HUDEP-2 (cell line): ENCODE data around the gene CDH13.

Experiments
- DNase-seq, 76 experiments: peaks; one replicate each; lab custom pipeline; 2025; ENCODE audit not compliant: unreplicated experiment in 76 of 76; lab: John Stamatoyannopoulos, UW

Gene CDH13

GRCh38 chr16:82684256-82684655 is 57.5 kb downstream of the CDH13 start:
- DNase-seq: no peak

GRCh38 chr16:82685526-82685925 is 58.8 kb downstream of the CDH13 start:
- no peak for DNase-seq

- DNase-seq: no peak
These were observed 67.6 kb downstream of the CDH13 start for GRCh38 chr16:82694239-82694874.

GRCh38 chr16:82695806-82696205 is 69.0 kb downstream of the CDH13 start:
- DNase-seq: no peak

- no peak for DNase-seq
These were observed 72.5 kb downstream of the CDH13 start for GRCh38 chr16:82699260-82699659.

- no peak for DNase-seq
These were observed 73.1 kb downstream of the CDH13 start for GRCh38 chr16:82699711-82700495.

- DNase-seq: no peak
These were observed 73.9 kb downstream of the CDH13 start for GRCh38 chr16:82700541-82701235.

- no peak for DNase-seq
These were observed 74.7 kb downstream of the CDH13 start for GRCh38 chr16:82701442-82701955.

GRCh38 chr16:82703161-82703560 is 76.4 kb downstream of the CDH13 start:
- no peak for DNase-seq

- DNase-seq: no peak
These were observed 77.4 kb downstream of the CDH13 start for GRCh38 chr16:82703871-82704768.

- no peak for DNase-seq
These were observed 83.2 kb downstream of the CDH13 start for GRCh38 chr16:82709987-82710386.

- no peak for DNase-seq
These were observed 87.0 kb downstream of the CDH13 start for GRCh38 chr16:82713778-82714177.

GRCh38 chr16:82715160-82715559 is 88.4 kb downstream of the CDH13 start:
- DNase-seq: no peak

- DNase-seq: no peak
These were observed 89.1 kb downstream of the CDH13 start for GRCh38 chr16:82715833-82716232.

- no peak for DNase-seq
These were observed 89.6 kb downstream of the CDH13 start for GRCh38 chr16:82716361-82716855.

GRCh38 chr16:82720414-82720813 is 93.6 kb downstream of the CDH13 start:
- DNase-seq: no peak

GRCh38 chr16:82726306-82726705 is 99.5 kb downstream of the CDH13 start:
- DNase-seq: no peak

GRCh38 chr16:82728901-82729300 is 102.1 kb downstream of the CDH13 start:
- DNase-seq: no peak

GRCh38 chr16:82730901-82731300 is 104.1 kb downstream of the CDH13 start:
- DNase-seq: no peak

GRCh38 chr16:82732461-82732860 is 105.7 kb downstream of the CDH13 start:
- no peak for DNase-seq
